ENCODE results near the gene RIOK1.

GRCh38 chr6:7463785-7464184, 74.2 kb downstream of the RIOK1 start:
- no peak for TF ChIP-seq CTCF (IDR thresholded peaks at IDR 0.05)
- TF ChIP-seq POLR2A (IDR thresholded peaks at IDR 0.05), result no peak
